NCI-H510A (cell line): ENCODE measurements around the gene SPOP.
"Not testable (repeated sequence)": the region's sequence is repeated elsewhere in the genome, so short reads cannot be mapped to it uniquely, and the experiment has no call there.

ENCODE experiments used
- DNase-seq: peaks from one replicate; lab custom pipeline; 2025; lab: John Stamatoyannopoulos, UW

SPOP gene

DNA sequence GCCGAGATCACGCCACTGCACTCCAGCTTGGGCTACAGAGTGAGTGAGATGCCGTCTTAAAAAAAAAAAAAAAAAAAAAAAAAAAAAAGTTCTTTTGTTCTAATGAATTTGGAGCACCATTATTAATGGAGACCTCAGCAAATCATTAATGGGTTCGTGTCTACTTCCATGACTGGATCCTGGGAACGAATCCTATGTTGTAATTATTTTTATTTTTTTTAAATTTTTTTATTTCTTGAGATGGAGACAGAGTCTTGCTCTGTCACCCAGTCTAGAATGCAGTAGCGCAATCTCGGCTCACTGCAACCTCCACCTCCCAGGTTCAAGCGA is 30.7 kb downstream of the SPOP start:
- DNase-seq: no peak

DNA sequence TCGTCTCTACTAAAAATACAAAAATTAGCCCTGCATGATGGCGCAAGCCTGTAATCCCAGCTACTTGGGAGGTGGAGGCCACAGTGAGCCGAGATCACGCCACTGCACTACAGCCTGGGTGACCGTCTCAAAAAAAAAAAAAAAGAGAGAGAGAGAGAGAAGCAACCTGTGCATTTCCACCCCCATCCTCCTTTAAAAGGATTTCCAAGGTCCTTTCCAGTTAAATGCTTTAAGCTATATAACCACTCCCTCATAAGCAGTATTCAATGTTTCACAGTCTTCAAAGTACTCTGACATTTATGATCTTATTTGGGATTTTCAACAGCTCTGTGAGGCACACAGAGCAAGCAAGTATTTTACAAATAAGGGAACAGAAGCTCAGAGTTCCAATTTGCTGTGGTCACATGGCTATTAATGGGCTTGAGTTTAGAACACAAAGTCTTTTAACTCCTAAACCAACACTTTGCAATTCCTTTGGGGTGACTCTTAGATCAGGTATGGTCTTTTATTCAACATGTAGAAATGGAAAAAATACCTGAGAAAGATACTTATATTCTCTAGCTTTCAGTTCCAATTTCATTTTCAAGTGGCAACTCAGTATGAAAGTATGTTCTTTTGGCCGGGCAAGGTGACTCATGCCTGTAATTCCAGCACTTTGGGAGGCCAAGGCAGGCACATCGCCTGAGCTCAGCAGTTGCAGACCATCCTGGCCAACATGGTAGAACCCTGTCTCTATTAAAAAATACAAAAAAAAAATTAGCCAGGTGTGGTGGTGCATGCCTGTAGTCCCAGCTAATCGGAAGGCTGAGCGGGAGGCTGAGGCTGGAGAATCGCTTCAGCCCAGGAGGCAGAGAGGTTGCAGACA is 31.3 kb downstream of the SPOP start:
- DNase-seq: no peak

DNA sequence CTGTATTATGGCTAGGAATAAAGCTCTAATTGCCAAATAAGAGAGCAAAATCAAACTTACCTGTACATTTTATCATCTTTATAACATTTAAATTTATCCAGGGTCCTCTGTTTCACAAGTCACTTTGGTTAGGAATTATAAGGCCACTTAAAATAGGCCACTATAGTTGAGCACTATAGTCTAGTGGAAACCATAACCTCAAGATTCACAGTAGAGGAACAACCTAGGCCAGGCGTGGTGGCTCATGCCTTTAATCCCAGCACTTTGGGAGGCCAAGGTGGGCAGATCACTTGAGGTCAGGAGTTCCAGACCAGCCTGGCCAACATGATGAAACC is 31.9 kb downstream of the SPOP start:
- not testable (repeated sequence) for DNase-seq

DNA sequence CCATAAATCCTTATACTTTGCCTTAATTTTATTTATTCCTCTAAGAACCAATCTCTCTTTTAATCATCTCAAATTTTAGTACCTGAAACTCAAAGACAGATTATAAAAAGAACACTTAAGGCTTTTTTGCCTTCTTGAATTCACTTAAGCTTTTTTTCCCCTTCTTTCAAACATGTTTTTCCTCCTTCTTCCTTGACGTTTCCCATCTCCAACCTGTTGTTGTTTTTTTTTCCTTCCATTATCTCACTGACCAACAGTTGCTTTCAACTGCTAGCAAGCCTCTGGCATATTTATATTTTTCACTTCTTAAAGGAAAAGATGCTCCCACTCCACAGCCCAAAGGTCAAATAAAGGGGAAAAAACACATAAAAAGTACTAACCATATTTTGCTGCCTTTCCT is 32.2 kb downstream of the SPOP start:
- no peak for DNase-seq

DNA sequence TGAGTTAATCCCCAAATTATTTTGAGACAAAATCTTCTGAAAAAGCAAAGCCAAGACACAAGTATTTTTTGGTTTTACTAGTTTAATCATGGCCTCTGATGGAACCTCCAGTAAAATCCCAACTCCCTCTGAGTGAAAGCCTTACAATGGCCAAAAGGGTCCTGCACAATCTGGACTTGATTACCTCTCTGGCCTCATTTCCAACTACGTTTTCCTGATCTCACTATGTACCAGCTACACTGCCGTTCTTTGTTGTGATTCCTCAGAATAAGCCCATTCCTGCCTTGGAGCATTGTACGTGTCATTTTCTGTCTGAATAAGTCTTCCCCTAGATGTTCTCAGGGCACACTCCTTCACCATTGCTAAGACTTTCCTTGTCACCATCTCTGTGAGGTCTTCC is 37.3 kb downstream of the SPOP start:
- no peak for DNase-seq

DNA sequence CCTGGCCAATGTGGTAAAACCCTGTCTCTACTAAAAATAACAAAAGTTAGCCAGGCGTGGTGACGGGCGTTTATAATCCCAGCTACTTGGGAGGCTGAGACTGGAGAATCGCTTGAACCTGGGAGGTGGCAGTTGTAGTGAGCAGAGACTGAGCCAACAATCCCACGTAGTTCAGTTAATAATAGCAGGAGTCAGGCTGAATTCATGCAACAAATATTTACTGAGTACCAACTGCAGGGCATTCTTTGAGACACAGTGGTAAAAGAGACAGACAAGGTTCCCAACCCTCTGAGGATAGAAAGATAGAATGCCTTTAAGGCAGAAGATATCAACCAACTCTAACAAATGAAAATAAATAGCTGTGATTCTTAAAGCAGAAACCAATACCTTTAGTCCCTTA is 39.1 kb downstream of the SPOP start:
- DNase-seq: no peak

DNA sequence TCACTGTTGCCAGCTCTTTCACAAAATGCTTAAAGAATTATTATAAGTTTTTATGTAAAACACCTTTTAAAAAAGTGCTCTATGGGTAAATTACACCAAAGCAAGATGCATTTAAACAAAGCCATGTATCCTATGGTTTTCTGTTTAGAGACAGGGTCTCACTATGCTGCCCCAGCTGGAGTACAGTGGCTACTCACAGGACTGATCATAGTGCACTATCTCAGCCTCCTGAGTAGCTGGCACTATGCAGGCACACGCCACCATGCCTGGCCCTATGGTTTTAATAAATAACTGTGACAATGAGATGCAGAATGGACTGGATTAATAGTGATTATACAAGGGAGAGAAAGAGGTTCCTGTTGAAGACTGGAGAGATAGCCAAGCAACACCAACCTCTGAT is 40.2 kb downstream of the SPOP start:
- DNase-seq: no peak

DNA sequence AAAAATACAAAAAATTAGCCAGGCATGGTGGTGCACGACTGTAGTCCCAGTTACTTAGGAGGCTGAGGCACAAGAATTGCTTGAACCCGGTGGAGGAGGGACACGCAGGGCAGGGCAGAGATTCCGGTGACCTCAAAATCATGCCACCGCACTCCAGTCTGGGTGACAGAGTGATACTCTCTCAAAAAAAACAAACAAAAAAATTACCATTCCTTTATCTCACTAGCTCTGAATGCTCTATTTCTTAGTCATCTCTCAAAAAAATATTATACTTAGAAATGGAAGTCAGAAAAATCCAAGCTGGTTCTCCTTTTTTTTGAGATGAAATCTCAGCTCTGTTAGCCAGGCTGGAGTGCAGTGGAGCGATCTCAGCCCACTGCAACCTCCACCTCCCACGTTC is 40.8 kb downstream of the SPOP start:
- no peak for DNase-seq

DNA sequence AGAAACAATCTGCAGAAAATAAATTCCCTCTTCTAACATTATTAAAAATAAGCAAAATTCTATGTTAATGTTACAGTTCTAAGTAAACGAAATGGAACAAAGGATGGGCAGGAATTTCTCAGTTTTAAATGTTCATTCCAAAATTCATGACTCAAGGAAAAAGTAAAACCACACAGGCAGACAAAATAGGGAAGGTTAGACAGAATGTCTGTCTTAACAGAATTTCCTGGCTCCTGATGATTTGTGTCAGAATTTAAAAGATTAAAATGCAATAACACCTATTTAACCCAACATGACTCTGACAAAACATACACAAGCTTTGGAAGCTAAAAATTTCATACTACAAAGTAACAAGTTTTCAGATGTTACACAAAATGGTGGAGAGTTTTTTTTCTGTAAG is 42.8 kb downstream of the SPOP start:
- no peak for DNase-seq

DNA sequence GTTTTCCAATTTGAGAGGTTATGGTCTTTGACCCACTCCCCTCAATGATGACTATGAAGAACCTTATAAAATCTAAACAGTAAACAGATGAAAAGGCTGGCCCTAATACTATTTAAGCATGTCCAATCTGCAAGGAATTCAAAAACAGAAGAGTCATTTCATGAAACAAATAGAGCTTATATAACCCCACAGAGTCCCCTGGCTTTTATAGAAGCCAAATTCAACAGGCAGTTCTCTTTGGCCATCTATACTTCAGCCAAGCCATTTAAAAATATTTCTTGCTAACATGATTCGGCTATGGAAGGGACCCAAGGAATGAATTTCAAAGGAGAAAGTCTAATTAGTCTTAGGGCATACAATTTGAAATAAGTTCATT is 43.4 kb downstream of the SPOP start:
- no peak for DNase-seq

DNA sequence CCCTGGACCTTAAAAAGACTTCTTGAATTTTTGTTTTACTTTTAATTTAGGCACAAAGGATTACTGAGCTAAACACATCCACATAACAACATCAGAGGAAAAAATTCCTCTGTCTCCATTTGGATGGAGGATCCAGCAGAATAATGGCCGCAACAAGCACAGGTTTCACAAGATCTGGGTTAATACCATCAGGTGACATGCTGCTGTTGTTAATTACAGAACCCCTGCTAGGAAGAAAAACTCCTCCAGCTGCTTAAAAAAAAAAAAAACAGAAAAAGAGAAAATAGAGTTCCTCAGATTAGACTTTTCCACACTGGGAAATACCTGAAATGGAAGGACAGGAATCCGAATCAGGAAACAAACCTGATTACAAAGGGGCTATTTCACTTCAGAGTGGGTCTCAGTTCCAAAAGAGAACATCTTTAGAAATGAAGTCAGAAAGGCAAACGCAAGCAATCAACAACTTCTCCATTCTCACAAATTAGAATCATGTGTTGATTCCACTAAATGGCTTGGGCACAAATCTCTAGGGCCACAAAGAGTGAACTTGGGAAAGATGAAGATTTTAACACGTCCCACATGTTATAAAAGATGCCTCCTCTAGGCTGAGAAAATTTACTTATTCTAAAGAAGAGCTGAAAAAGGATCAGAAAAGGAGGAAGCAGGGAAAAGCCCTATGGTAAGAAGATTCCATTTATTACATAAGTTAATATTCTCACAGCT is 44.0 kb downstream of the SPOP start:
- no peak for DNase-seq

DNA sequence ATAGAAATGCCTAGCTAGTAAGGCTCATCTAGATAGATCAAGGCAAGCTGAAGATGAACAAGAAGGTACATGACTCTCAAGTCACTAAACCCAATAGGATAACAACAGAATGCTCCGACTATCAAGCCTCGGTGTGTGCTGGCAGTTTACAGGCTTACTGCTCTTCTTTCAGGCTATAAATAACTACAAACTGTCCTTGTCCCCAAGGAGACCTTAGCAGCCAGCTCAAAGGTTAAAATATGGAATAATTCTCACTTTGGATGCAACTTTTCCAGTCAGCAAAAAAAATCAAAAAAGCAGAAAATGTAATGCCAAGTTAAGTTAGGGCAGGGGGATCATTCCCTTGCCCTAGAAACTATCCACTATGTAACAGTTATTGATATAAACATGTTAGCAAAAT is 44.6 kb downstream of the SPOP start:
- no peak for DNase-seq

DNA sequence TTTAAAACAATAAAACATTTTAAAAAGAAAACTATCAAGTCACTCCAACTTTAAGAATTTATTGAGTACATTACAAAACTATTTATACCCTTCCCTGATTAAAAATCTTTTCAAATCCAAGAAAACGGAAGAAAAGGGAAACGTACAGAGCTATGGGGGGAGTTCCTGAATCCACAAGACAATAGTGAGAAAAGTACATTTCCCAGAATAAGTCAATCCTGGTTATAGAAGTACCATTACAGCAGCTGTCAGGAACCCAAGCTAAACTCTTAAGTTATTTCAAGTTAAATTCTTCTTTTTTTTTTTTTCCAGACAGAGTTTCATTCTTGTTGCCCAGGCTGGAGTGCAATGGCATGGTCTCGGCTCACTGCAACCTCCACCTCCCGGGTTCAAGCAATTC is 45.7 kb downstream of the SPOP start:
- no peak for DNase-seq

DNA sequence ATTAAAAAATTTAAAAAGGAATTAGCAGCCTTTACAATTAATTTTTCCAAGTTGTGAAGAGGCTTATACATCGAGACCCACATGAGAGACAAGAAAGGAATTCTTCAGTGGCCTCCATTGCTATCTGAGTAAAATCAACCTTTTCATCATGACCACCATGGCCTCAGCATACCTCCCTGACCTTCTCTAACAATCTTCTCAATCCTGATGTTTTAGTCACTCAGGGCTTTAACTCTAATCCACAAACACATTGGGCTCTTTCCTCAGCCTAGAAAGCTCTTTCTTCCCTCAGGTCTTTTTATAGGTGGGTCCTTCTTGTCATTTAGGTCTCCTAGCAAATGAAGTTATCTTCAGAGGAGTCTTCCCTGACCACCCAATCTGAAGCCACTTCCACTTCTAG is 46.4 kb downstream of the SPOP start:
- no peak for DNase-seq

DNA sequence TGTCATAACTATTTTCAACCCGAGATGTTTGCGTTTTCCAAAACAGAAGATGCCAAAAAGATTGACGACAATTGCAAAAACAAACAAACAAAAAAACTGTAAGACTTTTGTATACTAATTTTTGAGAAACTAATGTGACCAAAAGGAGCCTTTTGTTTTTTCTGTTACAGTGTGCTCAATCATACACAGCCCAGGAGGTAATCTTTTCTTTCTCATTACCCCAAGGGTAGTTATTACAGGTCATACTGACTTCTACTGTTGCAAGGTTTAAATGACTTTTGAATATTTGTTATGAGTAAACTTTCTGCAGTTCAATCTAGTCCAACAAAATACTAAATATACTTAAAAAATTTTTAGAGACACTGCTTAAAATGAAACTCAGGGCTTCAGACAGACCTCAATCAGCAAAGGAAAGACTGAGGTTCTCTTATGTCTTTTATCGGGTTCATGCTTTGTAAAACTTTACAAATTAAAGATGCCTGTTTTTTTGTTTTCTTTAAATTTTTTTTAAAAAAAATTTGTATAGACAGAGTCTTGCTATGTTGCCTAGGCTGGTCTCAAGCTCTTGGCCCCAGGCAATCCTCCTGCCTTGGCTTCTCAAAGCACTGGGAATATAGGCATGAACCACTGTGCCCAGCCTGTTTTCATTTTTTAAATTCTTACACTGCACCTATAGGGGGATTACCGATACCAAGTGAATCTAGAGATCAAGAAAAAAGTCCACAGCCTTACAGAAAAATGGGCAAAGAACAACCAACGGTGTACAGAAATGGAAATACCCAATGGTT is 47.6 kb downstream of the SPOP start:
- DNase-seq: no peak

DNA sequence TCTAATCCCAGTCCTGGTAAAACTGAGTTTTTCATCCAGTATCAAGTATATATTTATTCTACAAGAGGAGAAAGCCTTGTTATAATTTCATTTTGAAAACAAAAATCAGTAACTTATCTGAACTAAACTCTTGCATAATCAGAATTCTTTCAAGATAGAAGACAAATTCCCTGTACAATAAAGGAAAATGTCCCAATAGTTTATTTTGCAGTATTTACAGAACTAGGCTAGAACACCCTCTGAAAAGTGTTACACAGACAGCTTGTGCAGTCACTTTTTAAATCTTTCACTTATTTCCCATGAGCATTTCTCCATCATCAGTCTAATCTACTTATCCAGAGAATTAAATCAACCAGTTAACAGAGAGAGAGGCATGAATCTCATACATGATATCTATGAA is 48.5 kb downstream of the SPOP start:
- no peak for DNase-seq

DNA sequence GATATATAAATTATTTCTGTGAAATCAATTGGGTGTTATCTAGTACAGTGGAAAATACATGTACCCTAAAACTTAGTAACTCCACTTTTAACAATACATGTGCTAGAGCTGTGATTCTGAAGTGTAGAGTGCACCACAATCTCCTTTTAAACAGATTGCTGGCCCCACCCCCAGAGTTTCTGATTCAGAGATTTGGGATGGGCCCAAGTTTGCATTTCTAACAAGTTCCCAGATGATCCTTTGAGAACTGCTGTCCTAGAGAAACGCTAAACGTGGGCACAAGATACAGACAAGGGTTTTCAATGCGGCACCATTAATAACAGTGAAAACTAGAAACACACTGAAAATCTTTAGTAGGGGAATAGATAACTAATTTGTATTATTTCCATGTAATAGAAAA is 53.0 kb downstream of the SPOP start:
- DNase-seq: no peak

DNA sequence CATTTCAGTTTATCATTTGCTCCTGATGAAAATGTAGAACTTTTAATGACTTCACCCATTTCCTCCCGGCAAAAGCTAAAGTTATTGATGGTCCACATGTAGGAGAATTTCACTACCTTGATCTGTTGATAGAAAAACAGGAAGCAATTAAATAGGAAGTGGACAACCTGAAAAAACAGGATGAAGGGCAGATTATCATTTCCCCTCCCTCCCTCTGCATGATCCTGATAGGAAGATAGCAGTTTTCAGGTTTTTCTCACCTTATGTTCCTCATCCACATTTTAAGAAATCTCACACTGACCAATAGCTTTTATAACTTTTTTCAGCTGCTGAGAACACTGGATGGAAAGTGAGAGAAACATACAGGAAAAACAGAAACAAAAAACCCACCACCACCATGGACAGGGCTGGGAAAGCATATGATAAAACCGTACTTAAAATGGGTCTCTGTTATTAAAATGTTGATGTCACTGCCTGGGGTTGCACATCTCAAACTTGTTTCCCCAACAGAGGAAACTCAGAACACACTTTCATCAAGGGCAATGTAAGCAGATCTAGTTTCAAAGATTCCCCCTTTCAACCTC is 55.9 kb downstream of the SPOP start:
- no peak for DNase-seq

DNA sequence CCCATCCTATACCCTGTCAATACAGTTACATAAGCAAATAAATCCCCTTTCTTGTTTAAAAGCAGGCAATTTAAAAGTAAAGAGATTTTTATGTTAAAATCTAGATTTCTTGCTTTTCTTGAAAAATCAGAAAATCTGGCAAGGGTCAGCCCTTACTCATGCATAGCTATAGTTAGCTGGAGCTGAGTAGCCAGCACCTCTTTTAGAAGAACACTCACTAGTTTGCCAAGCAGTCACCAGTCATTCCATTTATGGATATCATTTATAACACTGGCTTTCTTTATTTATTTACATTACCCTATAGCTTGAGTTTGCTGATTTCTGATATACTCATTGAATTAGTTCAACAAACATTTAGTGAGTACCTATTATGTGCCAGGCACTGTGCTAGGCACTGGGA is 56.5 kb downstream of the SPOP start:
- DNase-seq: no peak

DNA sequence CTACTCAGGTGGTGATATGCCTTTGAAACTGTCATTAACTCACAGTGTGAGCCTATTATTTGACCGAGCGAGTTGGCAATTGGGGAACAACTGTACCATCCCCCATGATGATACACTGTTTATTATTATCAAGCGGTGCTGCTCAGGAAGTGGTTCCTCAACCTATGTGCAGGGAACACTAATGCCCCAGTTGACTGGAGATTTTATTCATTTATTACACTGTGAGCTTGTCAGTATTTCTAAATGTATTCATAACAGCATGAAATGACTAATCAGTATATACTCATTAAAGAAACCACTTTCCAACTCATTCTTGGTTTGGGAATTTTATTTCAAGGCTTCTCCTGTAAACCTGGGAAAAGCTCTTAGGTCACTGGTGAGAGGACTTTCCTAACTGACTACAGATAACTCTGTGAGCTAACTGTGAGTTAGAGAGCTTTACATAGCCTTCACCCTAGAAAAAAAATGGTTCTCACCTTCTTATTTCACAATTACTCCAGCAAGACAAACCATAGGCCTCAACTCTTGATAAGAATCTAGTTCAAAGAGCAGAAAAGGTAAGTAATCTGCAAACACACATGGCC is 59.8 kb downstream of the SPOP start:
- DNase-seq: no peak

DNA sequence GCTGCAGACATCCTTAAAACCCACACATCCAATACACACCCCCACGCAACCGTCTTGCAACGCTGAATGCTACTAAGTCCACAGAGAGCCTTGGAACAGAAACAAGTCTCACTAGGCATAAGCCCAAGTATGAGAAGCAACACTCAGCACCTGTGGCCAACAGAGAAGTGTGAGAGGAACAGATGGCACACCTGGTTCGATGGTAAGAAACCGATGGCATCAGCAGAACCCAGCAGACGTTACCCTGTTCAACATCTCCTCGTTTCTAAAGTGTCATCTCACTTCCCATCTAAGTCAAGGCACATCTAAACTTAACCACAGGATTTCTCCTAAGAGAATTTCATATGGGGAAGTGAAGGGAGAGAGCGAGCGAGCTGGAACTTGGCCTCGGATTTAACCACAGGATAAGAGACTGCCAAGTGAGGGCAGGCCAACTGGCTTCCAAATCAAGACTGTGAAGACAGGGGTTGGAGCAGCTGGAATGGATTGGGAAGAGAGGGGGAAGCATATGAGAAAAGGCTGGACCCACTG is 61.2 kb downstream of the SPOP start:
- no peak for DNase-seq

DNA sequence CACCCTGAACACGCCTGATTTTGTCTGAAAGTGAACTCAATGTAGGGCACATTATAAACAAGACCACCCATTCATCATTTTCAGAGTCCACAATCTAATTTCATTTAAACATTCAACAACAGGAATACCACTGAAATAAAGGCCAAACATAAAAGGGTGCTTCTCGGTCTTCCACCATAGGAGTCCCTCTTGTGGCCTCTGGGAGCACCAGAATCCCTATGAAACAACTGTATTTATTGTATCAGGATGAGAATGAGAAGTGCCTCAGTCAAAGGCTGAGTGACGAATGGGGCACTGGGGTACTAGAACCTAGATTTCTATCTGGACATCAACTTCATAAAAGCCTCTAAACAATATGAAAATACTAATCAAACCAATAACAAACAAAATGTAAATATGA is 61.8 kb downstream of the SPOP start:
- no peak for DNase-seq
